GM13977 (cell line): ENCODE data around the gene TF.

Source experiments
- DNase-seq: peaks from one replicate; pipeline ENCODE4 v3.0.0; 2012; ENCODE audit warnings: low spot score
- in situ Hi-C: fragments of 300-500 bp; cut with MboI; formaldehyde crosslinking; loops from one replicate; pipeline ENCODE4 v1.12.0; 2022; ENCODE audit warnings: low sequenced_read_pairs, low pct_unique_long_range_greater_than_20kb, mixed read lengths, inconsistent platforms; ENCODE audit not compliant: unreplicated experiment
- TF ChIP-seq, protein P1 (sequence below): IDR thresholded peaks from 2 replicates; pipeline ENCODE4 v1.5.1; 2012; ENCODE audit warnings: mild to moderate bottlenecking, control low read depth; ENCODE audit not compliant: insufficient read depth; ENCODE audit errors: extremely low read depth, missing control alignments

The TF gene

DNA sequence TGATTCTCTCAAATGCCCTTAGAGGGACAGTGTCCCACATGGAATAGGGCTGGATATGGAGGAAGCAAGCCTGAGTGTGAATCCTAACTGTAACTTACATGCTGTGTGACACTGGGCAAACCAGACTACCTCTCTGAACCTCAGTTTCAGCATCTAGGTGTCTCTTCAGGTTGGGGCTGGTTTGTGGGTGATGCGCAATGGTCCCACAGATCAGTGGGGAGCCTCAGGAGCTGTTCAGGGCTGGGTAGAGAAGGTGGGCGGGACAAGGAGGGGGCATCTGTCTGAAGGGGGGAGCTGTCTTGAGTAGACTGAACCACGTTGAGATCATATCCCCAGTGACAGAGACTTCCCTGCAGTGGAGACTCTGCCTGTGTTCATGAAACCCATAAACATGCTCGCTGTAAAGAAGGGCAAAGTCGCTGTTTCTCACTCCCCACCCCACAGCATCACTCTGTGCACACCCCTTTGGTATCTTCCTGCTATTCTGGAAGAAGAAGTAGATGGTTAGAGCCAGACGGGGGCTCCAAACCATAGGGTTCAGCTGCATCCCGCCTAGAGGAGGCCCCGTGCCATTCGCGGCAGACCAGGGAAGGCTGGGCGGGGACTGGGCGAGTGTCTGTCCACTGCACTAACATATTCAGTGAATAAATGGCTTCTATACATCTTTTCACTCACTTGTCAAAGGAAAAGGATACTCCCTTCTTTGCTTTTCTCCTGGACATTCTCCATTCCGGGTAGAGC is 87.9 kb downstream of the TF start:
- TF ChIP-seq, protein P1, sequence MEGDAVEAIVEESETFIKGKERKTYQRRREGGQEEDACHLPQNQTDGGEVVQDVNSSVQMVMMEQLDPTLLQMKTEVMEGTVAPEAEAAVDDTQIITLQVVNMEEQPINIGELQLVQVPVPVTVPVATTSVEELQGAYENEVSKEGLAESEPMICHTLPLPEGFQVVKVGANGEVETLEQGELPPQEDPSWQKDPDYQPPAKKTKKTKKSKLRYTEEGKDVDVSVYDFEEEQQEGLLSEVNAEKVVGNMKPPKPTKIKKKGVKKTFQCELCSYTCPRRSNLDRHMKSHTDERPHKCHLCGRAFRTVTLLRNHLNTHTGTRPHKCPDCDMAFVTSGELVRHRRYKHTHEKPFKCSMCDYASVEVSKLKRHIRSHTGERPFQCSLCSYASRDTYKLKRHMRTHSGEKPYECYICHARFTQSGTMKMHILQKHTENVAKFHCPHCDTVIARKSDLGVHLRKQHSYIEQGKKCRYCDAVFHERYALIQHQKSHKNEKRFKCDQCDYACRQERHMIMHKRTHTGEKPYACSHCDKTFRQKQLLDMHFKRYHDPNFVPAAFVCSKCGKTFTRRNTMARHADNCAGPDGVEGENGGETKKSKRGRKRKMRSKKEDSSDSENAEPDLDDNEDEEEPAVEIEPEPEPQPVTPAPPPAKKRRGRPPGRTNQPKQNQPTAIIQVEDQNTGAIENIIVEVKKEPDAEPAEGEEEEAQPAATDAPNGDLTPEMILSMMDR = no peak
- no peak for DNase-seq
- in situ Hi-C loops = no loop called here

DNA sequence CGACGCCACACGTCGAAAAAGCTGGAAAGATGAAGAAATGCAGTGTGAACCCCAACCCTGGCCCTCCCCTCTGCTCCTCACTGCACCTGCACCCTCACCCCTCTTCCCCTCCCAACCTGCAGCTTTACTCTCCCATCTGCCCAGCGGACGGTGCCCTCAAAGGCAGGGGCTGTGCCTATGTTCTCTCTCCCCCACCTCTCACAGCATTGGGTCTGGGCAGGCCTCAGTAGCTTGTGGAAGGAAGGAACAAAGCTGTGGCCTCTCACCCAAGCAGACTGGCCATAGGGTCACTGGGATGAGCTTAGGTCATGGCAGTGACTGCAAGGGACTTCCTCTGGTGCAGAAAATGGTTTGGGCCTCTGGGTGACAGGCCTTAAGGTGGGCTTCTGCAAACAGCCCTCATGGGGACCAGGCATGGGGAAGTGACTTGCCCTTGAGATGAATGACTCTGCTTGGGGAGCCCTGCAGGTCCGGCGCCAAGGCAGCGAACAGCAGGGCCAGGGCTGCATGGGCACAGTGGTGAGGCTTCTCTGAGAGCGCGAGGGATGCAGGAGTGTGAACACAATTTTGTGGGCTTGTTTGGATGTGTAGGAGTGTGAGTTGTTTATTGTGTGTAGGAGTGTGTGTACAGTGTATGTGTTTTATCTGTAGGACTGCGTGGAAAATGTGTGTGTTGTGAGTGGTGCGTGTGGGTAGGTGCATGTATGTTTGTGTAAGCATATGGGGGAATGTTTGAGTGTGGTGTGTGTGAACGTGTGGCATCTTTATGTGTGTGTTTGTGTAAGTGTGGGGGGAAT is 88.6 kb downstream of the TF start:
- TF ChIP-seq, protein P1 = no peak
- DNase-seq = no peak
- in situ Hi-C loops = no loop called here

DNA sequence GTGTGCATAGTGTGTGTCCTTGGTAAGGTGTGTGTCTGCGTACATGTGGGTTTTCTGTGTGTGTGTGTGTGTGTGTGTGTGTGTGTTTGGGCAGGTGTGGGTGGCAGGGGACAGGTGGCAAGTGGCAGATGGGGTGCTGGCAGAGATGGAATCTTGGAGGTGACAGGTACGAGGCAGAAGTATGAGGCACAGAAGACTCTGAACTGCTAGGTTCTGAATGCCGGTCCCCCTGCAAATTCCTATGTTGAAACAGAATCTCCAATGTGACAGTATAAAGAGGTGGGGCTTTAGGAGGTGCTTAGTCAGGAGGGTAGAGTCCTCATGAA is 89.2 kb downstream of the TF start:
- in situ Hi-C loops = no loop called here
- DNase-seq = no peak
- TF ChIP-seq, protein P1 = no peak

DNA sequence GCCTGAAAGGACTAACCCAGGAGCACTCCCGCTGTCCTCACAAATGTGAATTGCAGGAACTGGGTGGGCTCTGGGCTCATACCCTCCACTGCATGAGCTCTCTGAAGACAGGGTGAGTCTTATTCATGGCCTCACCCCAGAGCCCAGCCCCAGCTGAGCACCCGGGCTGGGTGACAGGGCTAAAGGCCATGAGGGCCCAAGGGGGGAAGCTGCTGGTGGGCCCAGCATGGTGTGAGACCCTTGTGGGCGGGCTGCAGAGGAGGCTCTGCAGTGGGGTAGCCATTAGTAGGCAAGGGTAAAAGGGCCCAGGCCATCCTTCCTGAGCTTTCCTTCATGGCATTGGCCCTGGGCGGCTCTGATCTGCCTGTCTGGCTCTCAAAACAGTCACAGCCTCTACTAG is 89.8 kb downstream of the TF start:
- in situ Hi-C loops = no loop called here

DNA sequence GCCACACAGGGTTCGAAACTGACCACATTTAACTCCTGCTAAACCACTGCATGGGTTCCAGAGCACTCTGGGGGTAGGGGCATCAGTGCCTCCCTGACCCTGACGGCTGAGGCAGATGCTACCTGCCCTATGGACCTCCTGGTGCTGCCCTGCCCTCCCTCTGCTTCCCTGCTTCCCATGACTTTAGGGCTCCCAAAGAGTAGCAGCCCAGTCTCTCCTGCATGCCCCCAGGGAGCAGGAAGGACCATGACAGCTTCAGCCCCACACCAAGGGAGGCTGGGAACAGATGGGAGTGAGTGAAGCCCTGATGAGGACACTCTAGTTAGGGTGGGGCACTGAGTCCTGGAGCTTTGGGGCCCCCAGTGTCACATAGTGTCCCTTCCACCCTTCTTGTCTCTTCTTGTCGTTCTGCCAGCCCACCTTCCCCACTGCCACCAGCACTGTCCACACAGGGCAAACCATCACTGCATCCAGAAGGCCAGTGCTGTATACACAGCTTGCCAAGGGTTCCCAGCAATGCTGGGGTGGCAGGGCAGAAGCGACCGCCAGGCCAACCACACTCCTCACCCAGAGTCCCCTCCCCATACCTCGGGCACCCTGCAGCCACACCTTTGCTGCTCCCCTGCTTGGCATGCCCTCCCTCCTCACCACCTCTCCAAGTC is 90.4 kb downstream of the TF start:
- in situ Hi-C loops = no loop called here
- no peak for DNase-seq
- TF ChIP-seq, protein P1 = no peak

More for the DNA sequence above, 89.8 kb downstream of the TF start:
- DNase-seq = no peak
- TF ChIP-seq, protein P1 = no peak

DNA sequence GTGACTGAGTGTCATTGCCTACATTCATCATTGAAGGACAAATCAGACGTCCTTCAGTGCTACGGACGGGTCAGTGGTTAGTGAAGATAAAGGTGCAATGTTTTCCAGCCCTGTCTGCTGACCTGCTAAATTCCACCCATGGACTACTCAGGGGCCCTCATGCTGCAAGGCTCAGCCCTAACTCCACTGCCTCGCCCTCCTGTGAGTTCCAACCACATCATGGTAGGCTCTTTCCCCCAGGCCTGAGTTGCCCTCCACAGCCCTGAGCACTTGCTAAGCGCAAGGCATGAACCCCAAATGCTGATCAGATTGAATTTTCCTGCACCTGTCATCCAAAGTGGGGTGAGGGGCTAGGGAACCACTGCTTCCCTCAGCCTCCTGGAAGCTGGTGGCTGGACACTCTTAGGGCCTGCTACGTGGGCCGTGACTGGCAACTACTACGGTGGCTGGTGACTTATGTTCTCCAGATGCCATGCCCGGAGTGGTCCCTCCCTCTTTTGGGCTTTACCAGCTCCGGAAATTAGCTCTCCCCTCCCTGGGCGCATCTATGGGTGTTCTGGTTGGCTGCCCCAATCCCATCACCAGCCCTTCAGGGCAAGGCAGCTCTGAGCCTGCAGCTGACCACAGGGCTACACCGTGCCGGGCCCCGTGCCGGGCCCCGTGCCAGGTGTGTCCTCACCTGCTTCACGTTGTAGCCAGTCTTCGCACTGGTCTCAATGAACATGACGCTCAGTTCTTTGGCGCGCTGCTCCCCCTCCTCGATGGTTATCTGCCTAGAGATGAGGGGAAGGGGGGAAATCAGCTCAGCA is 91.5 kb downstream of the TF start:
- no peak for DNase-seq
- in situ Hi-C loops = no loop called here
- TF ChIP-seq, protein P1 = no peak
